NK-92 (cell line): Measurements from ENCODE around the gene ERGIC1.
"Not testable (repeated sequence)": the region's sequence is repeated elsewhere in the genome, so short reads cannot be mapped to it uniquely, and the experiment has no call there.

Experiments used
- DNase-seq: peaks from one replicate; lab custom pipeline; 2025; ENCODE audit not compliant: unreplicated experiment; lab: John Stamatoyannopoulos, UW

The ERGIC1 gene

DNA sequence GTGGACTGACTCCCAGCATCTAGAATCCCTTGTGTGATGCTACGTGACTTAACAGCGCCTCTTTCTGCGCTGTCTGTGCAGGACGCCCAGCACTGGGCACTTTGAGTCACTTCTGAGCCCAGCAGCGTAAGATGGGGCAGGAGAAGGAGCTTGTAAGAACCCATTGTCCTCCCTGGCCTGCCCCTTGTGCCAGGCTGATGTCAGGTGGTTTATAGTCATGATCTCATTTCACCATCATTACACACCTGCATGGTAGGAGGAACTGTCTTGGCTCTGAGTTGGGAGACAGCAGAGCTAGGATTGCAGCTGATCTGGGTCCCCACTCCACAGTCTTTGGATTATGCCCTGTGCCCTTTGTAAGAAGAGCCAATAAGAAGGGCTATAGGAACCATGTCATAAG lies 12.2 kb downstream of the ERGIC1 start:
- no peak for DNase-seq

DNA sequence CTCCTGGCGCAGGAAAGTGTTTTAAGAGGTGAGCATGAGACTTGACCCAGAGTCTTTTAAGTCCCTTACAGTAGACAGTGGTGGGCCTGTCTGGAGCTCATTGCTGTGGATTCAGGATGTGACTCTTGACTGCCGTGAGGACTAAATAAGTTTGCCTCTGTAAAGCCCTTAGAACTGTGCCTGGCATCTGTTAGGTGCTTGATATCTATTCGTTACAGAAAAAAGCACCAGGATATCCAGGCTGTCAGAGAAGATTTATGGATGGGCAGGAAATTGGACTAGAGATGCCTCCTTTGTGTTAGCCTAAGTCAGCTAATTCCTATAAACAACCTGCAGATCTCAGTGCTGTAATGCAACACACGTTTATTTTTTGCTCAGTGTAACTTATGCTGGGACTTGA lies 12.6 kb downstream of the ERGIC1 start:
- no peak for DNase-seq

DNA sequence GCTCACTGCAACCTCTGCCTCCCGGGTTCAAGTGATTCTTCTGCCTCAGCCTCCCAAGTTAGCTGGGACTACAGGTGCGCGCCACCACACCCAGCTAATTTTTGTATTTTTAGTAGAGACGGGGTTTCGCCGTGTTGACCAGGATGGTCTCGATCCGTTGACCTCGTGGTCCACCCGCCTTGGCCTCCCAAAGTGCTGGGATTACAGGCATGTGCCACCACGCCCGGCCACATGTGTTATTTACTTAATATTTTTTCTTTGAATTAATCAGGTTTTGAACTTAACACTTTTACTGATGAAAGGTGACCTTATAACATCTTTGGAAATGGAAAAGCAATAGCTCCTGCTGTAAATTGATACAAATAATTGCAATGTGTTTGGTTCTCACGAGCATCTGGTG lies 13.5 kb downstream of the ERGIC1 start:
- DNase-seq: not testable (repeated sequence)

DNA sequence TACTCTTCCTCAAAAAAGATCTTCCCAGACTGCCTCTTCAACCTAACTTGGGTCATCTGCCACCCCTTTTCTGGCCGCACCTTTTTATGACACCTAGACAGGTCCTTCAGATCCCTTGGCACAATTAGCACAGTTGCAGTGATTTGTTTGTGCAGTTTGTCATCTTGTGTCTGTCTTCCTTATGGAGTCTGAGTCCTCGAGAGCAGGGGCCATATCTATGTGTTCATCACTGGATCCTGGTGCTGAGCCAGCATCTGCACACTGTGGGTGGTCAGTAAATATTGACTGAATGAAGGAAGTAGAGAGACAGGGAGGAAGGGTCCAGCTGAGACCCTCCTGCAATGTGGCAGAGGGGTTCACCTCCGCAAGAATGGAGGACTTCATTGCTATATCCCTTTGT lies 14.4 kb downstream of the ERGIC1 start:
- DNase-seq: no peak

DNA sequence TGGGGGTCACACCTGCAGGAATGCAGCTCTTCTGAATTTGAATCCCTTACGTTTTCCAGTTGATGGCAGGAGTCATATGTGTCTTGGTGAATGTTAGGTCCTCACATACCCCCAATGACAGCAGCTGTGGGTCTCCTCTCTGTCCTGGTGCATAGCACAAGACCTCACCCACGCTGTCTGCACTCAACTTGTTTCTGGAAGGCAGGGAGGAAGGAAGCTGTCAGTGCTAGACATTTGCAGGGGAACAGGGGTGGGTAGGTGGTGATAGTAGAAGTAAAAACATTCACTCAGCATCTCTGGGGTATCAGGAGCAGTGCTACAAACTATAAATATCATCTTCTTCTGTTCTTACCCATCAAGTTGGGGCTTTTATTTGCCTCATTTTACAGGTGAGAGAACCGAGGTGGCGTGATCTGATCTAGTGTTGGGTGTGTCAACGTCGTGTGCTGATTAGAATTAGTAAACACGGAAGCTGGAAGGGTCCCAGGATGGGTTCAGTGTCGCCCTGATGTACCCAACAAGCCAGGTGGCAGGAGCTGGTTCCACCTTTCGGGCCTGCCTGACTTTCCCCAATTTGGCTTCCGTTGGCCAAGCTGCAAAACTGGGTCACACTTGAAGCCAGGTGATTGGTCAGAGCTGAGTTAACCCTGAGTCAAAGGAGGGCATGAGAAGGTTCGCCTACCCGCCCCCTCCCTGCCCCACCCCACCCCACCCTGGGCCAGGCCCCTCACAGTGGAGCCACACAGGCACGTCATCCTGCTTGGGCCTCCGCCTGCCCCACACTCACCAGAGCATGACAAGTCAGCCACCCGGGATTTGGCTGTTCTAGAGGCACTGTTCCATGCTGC lies 15.8 kb downstream of the ERGIC1 start:
- DNase-seq: no peak

DNA sequence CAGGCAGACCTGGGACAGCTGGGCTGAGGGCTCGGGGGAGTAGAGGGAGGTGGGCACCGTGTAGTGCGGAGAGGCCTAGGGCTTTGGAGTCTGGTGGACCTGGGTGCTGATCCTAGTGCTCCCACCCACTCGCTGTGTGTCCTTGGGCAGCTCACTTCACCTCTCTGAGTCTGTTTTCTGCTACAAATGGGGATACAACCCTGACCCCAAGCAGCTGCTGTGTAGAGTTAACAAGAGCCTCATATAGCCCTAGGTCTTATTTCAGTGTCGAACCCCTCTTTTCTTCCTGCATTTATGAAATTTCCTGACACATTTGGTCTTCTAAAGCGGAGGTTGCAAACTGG lies 16.4 kb downstream of the ERGIC1 start:
- DNase-seq: no peak

DNA sequence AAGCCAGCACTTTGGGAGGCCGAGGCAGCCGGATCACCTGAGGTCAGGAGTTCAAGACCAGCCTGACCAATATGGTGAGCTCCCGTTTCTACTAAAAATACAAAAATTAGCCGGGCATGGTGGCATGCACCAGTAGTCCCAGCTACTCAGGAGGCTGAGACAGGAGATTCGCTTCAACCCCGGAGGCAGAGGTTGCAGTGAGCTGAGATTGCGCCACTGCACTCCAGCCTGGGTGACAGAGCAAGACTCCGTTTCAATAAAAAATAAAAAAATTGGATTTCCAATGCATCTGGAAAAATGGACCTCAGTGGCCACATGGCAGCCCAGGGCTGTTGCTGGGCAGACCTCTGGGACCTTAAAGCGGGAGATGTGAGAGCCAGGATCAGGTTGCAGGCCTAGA lies 17.2 kb downstream of the ERGIC1 start:
- not testable (repeated sequence) for DNase-seq

DNA sequence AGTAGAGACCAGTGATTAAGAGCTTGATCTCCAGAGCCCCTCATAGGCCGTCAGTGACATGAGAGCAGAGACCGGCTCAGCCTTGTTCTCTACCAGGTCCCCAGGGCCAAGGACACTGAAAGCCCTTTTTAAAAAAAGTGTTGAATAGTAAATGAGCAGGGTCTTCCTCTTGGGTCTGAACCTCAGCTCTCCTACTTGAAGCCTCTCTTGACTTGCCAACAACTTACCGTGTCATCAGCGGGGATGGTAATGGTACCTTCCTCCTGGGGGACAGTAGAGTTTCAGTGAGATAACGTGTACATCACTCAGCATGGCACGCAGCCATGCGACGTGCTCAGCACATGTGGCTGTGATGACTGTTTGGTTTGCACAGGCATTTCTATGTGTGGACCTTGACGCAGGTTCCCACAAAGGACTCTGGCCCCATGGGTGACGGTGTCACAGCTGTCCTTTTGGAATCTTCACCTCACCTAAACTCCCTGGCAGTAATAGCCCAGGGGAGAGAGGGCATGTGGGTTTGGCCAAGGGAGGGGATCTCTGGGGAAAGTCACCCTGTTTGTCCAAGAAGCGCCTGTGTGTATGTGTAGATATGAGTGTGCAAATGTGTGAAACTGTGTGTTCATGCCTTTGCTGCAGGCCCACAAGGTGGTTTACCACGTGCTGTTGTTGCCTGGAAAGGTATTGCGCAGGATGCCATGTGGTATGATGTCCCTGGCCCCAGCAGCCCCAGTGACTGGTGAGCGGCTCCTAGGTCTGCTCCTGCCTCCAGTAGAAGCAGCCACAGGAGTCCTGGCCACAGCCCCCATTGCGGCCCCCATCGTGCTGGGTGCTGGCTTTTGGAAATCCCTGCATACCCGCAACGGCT lies 18.7 kb downstream of the ERGIC1 start:
- DNase-seq: no peak

DNA sequence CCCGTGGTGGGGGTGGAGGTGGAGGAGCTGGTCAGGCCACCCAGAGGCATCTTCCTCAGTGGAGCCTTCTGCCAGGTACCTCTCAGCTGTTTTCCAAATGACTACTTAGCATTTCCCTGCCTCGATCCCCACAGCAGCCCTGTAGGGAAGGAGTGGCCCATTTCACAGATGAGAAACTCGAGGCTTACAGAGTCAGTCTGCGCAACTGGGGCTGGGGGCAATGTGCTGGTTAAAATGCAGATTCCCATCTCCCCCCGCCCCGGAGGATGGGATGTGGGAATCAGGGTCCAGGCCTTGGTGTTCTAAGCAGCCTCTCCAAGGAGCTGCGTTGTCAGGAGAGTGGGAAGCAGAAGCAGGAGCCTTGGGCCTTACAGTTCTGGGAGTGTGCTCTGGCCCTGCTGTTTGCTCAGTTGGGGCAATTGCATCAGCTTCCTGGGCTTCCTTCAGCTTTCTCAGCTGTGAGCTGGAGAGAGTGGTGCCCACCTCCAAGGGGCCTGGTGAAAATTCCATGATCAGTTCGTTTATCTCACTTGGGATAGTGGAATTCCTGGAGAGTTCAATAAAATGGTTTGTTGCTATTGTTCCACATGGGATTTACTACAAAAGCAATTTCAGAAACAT lies 19.4 kb downstream of the ERGIC1 start:
- DNase-seq: no peak

DNA sequence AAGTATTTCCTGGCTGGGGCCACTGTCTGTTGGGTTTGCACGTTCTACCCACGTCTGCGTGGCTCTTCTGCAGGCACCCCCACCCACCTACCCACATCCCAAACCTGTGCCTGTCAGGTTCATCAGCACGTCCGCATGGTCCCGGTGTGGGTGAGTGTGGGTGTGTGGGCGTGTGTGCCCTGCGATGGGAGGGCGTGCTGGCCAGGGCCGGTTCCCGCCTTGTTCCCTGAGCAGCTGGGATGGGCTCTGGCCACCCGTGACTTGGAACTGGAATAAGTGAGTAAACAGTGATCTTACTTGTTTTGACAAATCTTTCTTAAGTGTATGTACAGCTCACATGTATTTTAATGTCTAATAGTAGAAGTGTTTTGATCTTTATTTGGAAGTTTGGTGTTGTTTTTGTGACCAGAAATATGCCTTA lies 20.4 kb downstream of the ERGIC1 start:
- no peak for DNase-seq

DNA sequence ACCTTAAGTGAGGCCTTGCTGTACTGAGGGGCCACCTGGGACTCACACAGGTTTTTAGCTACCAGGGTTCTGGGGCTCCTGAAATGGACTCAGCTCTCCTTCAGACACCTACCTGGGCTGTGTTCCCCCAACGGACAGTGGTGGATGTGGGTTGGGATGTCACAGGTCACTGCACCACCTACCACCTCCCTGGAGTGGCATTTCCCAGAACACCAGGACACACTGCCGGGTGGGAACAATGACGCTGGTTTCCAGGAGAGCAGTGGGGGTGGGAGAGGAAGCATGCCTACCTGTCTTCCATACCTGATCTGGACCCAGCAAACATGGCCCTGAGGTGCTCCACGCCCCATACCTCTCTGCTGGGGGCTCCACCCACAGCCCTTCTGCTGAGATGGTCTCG lies 20.9 kb downstream of the ERGIC1 start:
- DNase-seq: no peak

DNA sequence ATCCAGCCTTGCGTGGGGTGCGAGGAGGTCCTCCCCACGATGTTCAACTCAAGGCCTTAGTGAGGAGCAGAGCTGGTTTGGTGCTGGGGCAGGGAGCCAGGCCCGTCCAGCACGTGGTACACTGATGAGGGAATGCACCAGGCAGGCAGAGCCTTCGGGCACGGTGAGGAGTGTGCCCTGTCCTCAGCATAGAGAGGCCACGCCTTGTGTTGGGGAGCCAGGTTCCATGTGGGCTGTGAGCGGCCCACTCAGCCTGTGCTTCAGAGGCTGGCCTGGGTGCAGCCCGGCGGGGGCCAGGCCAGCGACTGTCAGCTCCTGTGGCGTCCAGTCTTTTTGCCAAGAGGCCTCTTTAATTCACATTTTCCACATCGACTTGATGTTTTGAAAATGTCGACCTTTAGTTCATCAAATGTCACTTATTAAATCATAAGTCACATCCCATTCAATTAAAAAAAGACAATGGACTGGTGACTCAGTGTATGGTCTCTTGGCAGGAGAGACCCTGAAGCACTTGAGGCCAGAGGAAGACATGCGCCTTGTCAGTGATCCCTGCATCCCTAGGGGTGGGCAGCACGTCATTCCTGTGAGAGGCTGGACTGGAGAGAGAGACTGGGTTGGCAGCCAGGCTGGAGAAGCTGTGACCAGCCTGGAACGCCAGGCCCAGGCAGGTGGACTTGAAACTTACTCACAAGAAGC lies 21.7 kb downstream of the ERGIC1 start:
- no peak for DNase-seq

DNA sequence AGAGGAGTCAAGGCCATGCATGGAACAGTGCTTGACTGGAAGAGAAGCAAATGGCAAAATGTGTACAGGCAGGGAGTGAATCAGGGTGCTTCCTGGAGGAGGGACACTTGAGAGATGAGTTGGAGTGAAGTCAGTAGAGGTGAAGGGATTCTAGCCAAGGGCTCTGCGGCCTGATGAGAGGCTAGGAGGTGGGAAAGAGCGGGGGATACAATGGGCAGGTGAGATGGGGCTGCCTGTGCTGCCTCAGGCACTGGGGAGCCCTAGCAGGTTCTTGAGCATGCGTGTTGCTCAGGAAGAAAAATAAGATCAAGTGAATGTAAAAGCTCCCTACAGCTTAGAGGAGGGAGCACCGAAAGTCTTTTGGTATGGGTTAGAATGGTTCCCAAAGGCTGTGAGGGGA lies 22.3 kb downstream of the ERGIC1 start:
- no peak for DNase-seq

DNA sequence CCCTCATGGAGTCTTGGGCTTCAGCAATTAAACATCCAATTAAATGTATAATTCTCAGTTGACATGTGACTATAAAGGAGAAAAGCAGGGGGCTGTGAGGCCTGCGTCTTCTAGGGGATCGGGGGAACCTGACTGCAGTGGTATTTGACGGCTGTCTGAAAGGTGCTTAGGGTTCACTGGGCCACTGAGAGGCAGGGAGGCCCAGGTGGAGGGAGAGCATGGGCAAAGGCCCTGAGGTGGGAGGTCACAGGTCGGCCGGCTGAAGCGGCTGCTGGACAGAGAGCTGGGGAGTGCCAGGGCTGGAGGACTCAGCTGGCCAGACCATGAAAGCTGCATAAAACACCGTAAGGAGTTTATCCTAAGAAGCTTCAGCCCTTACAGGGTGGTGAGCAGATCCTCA lies 23.9 kb downstream of the ERGIC1 start:
- DNase-seq: no peak

DNA sequence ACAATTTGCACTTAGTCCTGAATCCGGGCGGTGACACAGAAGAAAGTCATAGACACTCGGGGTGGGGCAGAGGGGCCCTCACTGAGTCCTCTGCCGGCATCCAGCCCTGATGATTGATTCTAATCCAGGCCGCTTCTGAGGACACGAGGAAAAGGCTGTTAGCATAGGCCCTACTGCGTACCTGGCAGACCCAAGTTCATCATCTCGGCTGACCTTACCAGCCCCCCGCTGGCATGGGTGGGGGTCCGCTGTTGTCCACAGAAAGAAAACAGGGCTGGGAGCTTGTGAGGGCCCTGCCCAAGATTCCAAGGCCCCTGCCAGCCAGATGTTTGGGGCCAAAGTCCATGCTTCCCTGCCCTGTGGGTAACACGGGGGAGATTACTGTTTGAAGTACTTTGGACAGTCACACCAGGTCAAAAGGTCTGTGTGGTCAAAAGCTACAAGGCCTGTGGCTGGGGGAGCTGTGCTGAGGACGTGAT lies 24.5 kb downstream of the ERGIC1 start:
- DNase-seq: no peak

DNA sequence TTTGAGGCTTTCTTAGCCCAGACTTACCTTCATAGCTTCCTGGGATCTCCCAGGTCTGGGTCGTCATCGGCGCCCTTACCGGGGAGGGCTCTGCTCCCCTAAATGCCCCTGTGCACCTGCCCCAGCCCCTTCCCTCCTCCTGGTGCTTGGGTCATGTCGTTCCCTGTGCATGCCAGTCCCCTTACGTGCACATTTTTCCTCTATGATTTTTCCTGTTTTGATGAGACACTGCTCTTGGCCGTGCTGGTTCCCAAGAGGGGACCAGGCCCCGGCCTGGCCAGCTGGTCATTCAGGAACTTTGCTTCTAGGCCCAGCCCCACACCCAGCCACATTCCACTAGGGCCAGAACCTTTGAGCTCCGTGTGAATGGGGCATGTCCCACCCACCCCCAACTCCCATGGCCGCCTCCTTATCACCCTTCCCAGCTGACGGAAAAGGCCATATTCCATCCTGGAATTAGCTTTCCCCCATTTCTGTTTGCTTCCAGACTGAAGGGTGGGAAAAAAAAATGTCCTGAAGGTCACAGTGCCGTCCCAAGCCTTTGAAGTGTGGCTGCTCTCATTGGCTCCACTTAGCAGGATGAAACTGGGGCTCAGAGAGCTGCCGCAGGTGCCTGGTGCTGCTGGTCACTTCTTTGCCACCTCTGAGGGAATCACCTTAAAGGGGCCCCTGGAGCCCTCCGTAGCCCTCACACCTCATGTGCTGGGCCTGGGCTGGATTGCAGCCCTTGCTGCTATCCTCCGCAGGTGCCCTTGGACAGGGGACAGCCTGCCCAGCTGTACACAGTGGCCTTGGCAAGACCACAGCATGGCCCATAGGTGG lies 25.1 kb downstream of the ERGIC1 start:
- DNase-seq: no peak

DNA sequence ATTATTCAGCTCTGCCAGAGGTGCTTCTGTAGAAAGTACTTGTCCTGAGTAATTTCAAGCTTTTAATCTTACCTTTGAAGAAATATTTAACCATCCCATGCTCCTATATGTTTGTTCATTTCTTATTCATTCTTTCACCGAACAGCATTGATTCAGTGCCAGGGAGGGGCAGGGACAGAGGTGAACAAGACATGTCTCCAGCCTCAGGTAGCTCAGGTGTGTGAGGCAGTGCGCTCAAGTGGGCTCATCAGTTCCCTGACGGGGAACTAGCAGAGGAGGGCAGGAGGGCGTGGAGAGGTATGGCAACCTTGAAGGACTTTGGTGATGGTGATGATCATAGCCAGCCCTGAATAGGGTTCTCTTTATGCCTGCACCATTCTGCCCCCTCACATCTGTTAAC lies 25.9 kb downstream of the ERGIC1 start:
- DNase-seq: no peak

DNA sequence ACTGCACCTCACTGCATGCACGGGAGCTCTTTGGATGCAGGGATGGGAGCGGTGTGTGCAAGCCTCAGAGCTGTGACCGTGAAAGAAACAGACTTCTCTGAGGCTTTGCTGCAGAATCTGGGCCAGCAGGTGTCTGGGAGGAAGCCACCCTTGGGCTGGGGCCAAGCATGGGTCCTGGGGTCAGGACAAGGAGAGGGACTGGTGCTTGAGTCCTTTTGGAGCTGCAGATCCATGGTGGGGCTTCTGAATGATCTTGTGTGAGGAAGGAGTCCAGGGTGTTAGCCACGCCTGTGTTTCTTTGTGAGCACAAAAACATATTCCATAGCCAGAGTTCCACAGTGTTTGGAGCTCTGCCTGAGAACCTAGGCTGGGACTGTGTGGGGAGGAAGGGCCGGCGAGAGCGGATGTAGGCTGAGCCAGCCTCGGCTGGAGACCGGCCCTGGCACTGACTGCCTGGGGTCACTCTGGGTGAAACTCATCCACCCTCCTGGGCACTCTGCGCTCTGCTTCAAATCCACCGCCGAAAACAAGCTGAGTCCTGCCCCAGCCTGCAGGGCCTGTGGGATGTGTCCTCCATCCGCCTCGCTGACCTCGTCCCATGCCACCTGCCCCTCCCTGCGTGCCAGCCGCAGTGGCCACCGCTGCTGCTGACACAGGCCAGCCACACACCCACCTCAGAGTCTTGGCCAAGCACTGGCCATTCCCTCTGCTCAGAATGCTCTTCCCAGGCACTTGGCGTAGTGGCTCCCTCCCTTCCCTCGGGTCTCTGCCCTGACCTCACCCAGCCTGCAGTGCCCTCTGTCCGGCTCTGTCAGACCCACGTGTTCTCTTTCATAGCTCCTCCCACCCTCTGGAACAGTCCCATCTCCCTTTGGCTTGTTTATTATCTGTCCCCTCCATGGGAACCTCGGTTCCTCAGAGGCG lies 26.7 kb downstream of the ERGIC1 start:
- DNase-seq: no peak

DNA sequence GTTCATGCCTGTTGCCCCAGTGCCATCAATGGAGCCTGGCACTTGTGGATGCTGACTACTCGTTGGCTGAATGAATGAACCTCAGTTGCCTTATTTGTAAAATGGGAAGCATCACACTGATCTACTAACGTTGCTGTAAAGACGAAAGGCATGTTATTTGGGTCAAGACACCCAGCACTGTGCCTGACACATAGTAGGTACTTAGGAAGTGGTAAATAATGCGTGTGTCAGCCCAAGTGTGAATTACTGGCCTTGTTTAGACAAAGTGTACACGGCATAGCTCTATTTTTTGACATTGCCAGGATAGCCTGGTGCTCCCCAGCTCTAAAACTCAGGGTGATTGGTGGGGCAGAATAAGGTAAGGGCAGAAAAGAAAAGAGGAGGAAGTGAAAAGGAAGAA lies 27.4 kb downstream of the ERGIC1 start:
- no peak for DNase-seq
